GM19468 (cell line): ENCODE results near the gene ANO2.

Experiments
- ATAC-seq: cut with Tn5 transposase; IDR thresholded peaks from one replicate; pipeline ENCODE4 v1.9.1; 2021; ENCODE audit warnings: mild to moderate bottlenecking, moderate library complexity, moderate number of reproducible peaks; ENCODE audit not compliant: unreplicated experiment; ENCODE audit errors: extremely low read depth

Gene ANO2

DNA sequence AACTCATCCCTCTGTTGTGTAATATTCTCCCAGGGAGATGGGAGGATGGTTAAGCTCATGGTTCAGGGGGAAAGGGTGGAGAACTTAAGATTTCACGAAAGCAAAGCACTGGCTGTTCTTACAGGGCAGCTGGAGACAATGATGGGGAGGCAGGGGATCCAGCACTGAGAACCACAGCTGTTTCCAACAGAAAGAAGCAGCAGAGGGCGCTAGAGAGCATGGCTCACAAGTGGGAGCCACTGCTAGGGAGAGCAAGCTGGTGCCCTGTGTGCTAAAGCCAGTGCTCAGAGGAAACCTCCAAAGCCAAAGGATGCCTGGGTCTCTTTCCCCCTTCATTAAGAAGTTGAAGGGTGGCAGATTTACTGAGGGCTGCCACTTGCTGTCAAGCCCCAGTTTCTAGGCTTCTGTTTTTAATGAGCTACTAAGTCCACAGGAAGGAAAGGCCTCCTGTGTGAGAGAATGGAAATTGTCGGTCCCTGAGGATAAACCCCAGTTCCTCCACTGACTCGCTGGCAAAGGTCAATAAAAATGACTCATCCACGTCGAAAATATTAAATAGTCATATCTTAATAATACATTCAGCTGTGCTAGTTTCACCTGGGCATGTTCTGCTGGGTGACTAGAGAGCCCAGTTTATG lies 199.7 kb downstream of the ANO2 start:
- ATAC-seq = peak; percentile 59

- no peak for ATAC-seq
Observed at GRCh38 chr12:5742258-5742657, 202.8 kb downstream of the ANO2 start.

DNA sequence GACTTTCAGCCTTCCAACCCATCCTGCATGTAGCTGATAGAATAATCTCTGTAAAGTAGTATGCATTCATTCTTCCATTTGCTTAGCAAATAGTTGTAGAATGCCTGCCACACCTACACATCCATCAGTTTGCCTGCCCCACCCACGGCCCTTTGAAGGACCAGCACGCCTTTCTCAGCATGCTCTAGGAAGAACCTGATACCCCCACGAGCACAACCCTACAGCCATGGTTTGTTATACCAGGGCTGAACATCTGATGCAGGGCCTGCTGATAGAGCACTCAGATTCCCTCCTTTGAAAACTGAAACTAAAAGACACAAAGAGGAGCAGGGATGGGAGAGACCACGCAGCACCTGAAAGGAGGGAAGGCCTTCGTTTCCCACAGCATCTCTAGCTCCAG lies 205.1 kb downstream of the ANO2 start:
- no peak for ATAC-seq

DNA sequence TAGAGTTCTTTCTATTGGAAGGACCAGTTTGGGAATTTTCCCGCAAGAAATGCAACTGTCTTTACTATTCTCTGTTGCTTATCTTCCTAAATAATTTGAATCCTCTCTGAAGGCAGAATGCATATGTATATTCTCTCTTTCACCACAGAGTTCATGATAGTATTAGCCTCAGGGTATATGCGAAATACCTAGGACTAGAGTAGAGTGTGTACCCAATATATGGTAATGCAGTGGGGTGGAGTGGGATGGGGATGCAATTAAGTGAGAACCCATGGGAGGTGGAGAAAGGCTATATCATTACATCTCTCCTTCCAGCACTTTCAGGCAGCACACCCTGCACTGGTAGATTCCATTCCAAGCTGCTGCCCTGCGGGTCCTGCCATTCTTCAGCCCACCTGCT lies 207.3 kb downstream of the ANO2 start:
- no peak for ATAC-seq

GRCh38 chr12:5736527-5736926 lies 208.5 kb downstream of the ANO2 start:
- no peak for ATAC-seq

GRCh38 chr12:5736016-5736415 lies 209.0 kb downstream of the ANO2 start:
- ATAC-seq = no peak

GRCh38 chr12:5733916-5734315 lies 211.1 kb downstream of the ANO2 start:
- ATAC-seq = no peak

- no peak for ATAC-seq
Observed at GRCh38 chr12:5733136-5733755, 211.8 kb downstream of the ANO2 start.

DNA sequence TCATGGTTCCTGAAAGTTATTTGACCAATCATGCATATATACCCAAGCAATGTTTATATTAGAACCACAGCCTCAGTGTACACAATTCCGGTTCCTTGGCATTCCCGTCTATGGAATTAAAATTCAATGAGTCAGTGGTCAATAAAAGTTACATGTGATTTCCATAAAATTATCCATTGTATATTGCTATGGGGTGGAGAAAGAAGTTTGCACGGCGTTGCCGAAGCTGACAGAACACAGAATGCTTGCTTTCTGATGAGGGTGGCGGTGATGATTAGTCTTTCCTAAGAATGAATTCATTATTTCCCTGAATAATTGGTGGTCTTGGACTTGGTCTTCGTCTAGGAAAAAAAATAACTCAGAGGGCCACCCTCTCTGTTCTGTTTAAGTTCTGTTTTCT lies 214.1 kb downstream of the ANO2 start:
- ATAC-seq = no peak

DNA sequence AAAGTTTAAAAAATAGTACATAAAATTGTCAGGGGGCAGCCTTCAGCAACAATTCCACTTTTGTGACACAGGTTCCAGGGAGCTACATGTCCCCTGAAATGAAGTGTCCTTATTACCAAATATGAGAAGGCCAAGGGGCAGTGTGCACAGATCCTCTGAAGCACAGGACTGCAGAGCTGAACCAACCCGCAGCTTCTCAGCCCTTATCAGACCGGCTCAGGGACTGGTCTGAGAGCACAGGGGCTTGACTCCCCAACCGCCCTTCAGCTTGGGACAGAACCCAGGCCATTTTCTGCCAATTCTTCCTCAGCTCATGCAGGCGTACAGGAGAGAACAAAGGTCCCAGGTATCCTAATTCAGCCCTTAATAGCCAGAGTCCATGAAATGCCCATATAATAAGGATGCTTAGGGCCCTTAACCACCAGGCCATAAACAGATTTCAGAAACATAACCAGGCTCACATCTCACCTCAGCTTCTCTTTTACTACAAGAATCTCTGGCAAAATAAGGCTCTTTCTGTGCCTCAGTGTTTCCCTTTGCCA lies 221.3 kb downstream of the ANO2 start:
- no peak for ATAC-seq

GRCh38 chr12:5723071-5723470 lies 222.0 kb downstream of the ANO2 start:
- no peak for ATAC-seq

DNA sequence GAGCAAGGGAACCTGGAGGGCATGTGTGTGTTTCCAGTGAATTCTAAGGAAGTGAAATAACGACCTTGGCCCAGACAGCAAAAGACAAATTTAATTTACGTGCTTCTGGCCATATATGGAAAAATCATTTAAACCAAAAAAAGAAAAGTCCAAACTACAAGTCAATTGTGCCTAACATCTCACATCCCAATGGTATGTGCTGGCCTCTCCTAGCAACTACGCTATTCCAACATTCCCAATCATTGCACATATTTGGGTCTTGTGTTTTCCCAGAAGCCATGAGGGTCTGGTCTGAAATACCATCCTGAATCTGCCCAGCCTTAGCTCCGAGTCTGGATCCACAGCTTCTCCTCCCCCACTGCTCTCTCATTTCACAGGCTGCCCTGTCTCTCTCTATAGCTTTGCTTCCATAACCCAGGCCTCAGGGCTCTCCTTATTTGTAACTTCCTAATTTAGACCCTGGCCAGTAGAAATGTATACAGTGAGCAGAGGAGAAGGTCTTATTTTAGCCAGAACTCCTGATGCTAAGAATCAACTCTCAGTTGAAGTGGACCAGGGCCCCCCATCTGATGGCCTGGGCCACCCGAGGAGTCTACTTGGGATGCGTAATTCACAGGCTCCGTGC lies 224.6 kb downstream of the ANO2 start:
- no peak for ATAC-seq

- no peak for ATAC-seq
Observed at GRCh38 chr12:5718680-5719079, 226.4 kb downstream of the ANO2 start.

GRCh38 chr12:5718073-5718472 lies 227.0 kb downstream of the ANO2 start:
- ATAC-seq = no peak

- ATAC-seq = no peak
Observed at GRCh38 chr12:5716976-5717375, 228.1 kb downstream of the ANO2 start.

DNA sequence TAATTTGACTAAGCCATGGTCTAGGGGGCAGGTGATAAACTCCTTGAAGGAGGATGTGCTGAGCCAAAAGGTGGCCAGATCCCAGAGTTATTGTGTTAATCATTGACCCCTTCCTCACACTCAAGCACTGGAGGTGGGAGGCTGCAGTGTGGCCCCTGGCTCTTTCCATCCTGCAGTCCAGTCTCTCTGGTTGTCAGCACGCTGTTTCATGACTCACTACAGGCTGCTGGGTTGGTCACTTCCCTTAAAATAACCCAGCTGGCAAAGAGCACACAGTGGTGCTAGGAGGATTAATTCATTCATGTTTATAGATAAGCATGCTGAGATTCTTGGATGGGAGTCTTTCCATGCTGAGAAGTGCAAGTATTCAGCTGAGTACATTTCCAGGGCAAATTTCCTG lies 228.9 kb downstream of the ANO2 start:
- ATAC-seq = no peak

DNA sequence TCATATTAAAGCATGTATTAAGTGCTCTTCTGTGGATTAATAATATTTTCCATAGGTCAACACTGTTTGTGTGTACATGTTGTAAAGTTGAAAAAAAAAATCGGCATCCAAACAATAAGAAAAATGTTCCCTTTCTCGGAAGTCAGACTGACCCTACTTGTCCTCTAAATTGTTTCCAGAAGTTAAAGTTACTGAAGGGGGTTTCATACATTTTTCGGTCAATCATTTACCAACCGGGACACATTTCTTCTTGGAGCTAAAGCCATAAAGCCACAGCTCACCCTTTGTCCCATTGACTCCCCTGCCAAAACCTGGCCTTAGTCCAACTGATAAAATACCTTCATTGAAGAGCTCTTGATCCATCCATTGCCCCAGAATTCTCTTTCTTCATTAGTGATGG lies 230.0 kb downstream of the ANO2 start:
- no peak for ATAC-seq

GRCh38 chr12:5713599-5714081 lies 231.4 kb downstream of the ANO2 start:
- ATAC-seq = no peak

DNA sequence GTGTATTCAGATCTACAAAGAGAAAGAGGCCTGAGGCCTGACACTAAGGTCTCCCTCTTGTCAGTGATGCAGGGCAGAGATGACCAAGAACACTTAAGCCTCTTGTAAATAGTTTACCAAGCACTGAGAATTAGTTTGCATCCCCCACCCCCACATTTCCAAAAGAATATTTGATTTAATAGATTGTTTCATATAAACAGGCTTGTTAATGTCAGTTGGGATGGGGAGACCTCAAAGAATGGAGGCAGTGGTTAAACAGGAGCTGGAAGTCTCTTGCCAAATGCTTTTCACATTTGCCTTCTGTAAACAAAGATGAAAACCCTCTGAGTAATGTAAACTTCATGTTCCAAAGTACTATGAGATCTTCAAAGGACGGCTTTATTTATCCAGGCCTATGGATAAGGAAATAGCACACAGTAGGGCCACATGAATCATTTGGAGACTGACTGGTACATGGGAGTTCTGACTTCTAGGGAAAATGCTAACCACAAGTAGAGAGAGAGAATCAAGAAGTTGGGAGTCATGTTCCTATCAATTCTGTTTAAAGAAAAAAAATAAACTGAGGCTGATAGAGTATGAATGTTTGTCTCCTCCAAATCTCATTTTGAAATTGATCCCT lies 234.7 kb downstream of the ANO2 start:
- no peak for ATAC-seq

DNA sequence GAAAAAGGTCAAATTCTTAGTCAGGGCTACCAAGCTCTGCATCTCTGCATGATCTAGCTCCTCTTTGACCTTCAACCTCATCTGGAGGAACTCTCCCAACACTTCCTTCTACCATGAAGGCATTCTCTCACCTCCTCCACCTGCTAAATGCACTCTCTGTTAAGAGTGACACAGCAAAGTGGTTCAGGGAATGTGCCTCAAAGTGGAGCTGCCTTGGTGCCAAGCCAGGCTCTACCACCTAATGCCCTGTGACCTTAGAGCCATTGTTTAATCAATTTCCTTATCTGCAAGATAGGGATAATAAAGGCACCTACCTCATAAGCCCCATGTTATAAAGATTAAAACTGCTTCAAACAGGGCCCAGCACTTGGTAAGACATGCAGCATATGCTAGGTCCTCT lies 236.7 kb downstream of the ANO2 start:
- no peak for ATAC-seq

GRCh38 chr12:5706247-5706646 lies 238.8 kb downstream of the ANO2 start:
- ATAC-seq = no peak
